Nephron (organoid): ENCODE measurements around the gene GPR15LG.
A peak's percentile ranks its signal among the peaks of the same experiment; 100 is the strongest.
"Not testable (repeated sequence)": the region's sequence is repeated elsewhere in the genome, so short reads cannot be mapped to it uniquely, and the experiment has no call there.

Experiments
- H3K27ac Mint-ChIP-seq, 3 experiments: 2 replicates each; pipeline ENCODE4 v1.8.0; 2020; ENCODE audit warnings: mixed read lengths in 3 of 3, mild to moderate bottlenecking in 2 of 3, moderate library complexity in 1 of 3
- H3K27me3 Mint-ChIP-seq: 2 replicates; pipeline ENCODE4 v1.8.0; 2021; ENCODE audit warnings: low read depth, mild to moderate bottlenecking, moderate library complexity, mixed read lengths
- H3K36me3 Mint-ChIP-seq: 2 replicates; pipeline ENCODE4 v1.8.0; 2020; ENCODE audit warnings: low read depth, mixed read lengths
- H3K4me1 Mint-ChIP-seq: 2 replicates; pipeline ENCODE4 v1.8.0; 2020; ENCODE audit warnings: mixed read lengths
- H3K4me3 Mint-ChIP-seq, 3 experiments: 2 replicates each; pipeline ENCODE4 v1.8.0; 2020; ENCODE audit warnings: mild to moderate bottlenecking in 3 of 3, mixed read lengths in 3 of 3, moderate library complexity in 2 of 3
- H3K9me3 Mint-ChIP-seq: 2 replicates; pipeline ENCODE4 v1.8.0; 2020; ENCODE audit warnings: mixed read lengths
- CTCF ChIP-seq, 3 experiments: fragments of 200-600 bp; sonication (generic); IDR thresholded peaks; one replicate each; pipeline ENCODE4 v1.5.0; 2021; ENCODE audit warnings: antibody characterized with exemption in 3 of 3; ENCODE audit not compliant: unreplicated experiment in 3 of 3

Gene GPR15LG

GRCh38 chr10:84173501-84173929 is at the start of gene GPR15LG:
Gene GPR15LG, plus strand, starts transcription at chr10:84173801. Its CDS starts 51 bp downstream, at chr10:84173852.
- H3K4me1 Mint-ChIP-seq: no peaks in the 10 kb centered on the region
- peaks cover 4% of the 10 kb centered on the region for H3K27me3 Mint-ChIP-seq
- H3K27ac Mint-ChIP-seq: peak within 1 kb of the TSS in 2 of 3 experiments; percentile 93 to 95
- H3K36me3 Mint-ChIP-seq: no peaks in the 10 kb centered on the region
- H3K9me3 Mint-ChIP-seq: no peaks in the 10 kb centered on the region
- no peak within 1 kb of the TSS for H3K4me3 Mint-ChIP-seq
- no peak for TF ChIP-seq CTCF (IDR thresholded peaks at IDR 0.05; ENCODE audit: unreplicated experiment in 3 of 3)

- not testable (repeated sequence) for H3K4me3 Mint-ChIP-seq, H3K27ac Mint-ChIP-seq, H3K4me1 Mint-ChIP-seq, H3K36me3 Mint-ChIP-seq
- Mint-ChIP-seq H3K9me3 (peaks cover 30% of the 10 kb centered on the region), H3K27me3 (peaks cover 17% of the 10 kb centered on the region)
Observed at GRCh38 chr10:84125910-84126784, 47.5 kb upstream of the GPR15LG start.

GRCh38 chr10:84126785-84127167 is 46.8 kb upstream of the GPR15LG start:
- H3K4me1 Mint-ChIP-seq: no peaks in the 10 kb centered on the region
- H3K36me3 Mint-ChIP-seq: no peaks in the 10 kb centered on the region
- peaks cover 17% of the 10 kb centered on the region for H3K27me3 Mint-ChIP-seq
- no peak overlapping the region for H3K4me3 Mint-ChIP-seq
- no peak for TF ChIP-seq CTCF (IDR thresholded peaks at IDR 0.05; ENCODE audit: unreplicated experiment in 3 of 3)
- no peak overlapping the region for H3K27ac Mint-ChIP-seq
- peaks cover 30% of the 10 kb centered on the region for H3K9me3 Mint-ChIP-seq

GRCh38 chr10:84135836-84136235 is 37.8 kb upstream of the GPR15LG start:
- Mint-ChIP-seq H3K4me3 (no peak overlapping the region), H3K36me3 (no peaks in the 10 kb centered on the region), H3K27me3 (peaks cover 8% of the 10 kb centered on the region), H3K9me3 (no peaks in the 10 kb centered on the region), H3K27ac (peak overlapping the region; percentile 46 to 58 (median 53)), H3K4me1 (peaks cover 21% of the 10 kb centered on the region)
- no peak for TF ChIP-seq CTCF (IDR thresholded peaks at IDR 0.05; ENCODE audit: unreplicated experiment in 3 of 3)

DNA sequence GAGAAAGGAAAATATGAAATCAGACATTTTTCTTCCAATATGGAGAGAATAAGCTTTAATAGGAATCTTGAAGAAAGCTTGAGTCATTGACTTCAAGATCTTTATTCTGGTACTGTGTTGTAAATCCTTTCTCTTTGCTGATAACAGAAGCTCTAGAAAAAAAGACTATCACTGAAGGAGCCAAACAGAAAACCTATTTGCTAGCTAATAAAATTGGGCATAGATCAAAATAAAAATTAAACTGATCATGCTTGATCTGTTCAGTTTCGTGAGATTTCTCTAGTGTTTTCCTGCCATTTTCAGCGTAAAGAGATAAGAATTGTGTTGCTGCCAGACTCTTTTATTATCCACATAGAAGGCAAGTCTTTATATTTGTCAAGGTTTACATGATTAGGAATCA is 35.8 kb upstream of the GPR15LG start:
- Mint-ChIP-seq H3K4me1 (peaks cover 34% of the 10 kb centered on the region), H3K9me3 (no peaks in the 10 kb centered on the region), H3K36me3 (peaks cover 4% of the 10 kb centered on the region), H3K27ac (peak overlapping the region; percentile 29 to 96 (median 95)), H3K27me3 (peaks cover 8% of the 10 kb centered on the region), H3K4me3 (peak overlapping the region; percentile 85 to 93 (median 89))
- TF ChIP-seq CTCF (IDR thresholded peaks at IDR 0.05; ENCODE audit: unreplicated experiment in 3 of 3): no peak

DNA sequence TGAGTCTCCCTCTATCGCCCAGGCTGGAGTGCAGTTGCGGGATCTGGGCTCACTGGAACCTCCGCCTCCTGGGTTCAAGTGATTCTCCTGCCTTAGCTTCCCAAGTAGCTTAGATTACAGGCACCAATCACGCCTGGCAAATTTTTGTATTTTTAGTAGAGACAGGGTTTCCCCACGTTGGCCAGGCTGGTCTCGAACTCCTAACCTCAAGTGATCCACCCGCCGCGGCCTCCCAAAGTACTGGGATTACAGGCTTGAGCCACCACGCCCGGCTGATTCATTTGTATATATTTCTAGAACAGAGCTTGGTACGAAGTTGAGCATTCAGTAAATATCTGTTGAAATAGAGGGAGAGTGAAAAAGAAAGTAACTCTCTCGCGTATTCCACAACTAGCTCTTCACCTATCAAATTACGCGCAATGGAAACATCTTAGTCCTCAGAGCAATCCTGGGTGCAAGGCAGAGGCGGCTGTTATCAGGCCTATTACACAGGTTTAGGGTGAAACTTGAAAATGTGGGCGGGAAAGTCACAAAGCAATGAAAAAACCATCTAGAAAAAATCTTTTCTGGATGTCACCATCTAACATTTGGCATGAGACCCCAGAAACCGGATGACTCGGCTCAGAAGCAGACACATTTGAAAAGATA is 35.0 kb upstream of the GPR15LG start:
- H3K27ac Mint-ChIP-seq: peak overlapping the region; percentile 93 to 96 (median 95)

More for the DNA sequence above, 35.0 kb upstream of the GPR15LG start:
- Mint-ChIP-seq H3K9me3 (no peaks in the 10 kb centered on the region), H3K27me3 (peaks cover 8% of the 10 kb centered on the region), H3K4me1 (peaks cover 34% of the 10 kb centered on the region), H3K4me3 (peak overlapping the region; percentile 85 to 93 (median 89)), H3K36me3 (peaks cover 11% of the 10 kb centered on the region)
- no peak for TF ChIP-seq CTCF (IDR thresholded peaks at IDR 0.05; ENCODE audit: unreplicated experiment in 3 of 3)
